Epithelial cell of prostate (primary cell): ENCODE data around the gene MGLL.
A peak's percentile ranks its signal among the peaks of the same experiment; 100 is the strongest.

Experiments
- DNase-seq: peaks from one replicate; pipeline ENCODE4 v3.0.0-alpha.2; 2011; ENCODE audit warnings: low read depth, low spot score
- H3K27ac ChIP-seq: fragments of 450-650 bp; 2 replicates; pipeline ENCODE4 v1.5.1; 2017; ENCODE audit warnings: mild to moderate bottlenecking

The MGLL gene

GRCh38 chr3:127746400-127747057 is 75.8 kb downstream of the MGLL start:
- peak overlapping the region; percentile 90 for H3K27ac ChIP-seq
- DNase-seq: no peak

GRCh38 chr3:127745656-127746399 is 76.5 kb downstream of the MGLL start:
- H3K27ac ChIP-seq: peak overlapping the region; percentile 90
- no peak for DNase-seq

GRCh38 chr3:127744875-127745274 is 77.4 kb downstream of the MGLL start:
- DNase-seq: no peak
- no peak overlapping the region for H3K27ac ChIP-seq

DNA sequence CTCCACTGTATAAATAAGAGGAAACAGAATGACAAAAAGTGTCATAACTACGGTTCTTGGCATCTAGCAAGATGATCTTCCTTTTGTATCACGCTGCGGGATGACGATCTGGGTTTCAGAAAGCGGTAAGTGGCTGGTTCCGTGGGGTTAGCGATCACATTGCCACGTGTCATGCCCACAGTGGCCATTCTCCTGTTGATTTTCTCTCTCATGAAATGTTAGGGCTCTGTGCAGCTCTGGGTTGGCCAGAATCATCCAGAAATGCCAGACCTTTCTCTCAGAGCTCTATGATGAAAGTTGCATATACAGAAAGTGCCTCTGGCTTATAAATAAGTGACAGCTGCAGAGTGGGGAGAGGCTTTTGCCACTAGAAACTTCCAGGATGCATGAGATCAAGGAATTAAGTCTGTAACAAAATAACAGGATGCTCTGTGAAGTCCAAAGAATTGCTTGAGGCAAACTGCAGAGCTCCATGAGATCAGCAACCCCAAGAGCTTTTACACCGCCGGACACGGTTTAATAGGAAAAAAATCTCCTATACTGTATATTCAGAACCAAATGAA is 78.0 kb downstream of the MGLL start:
- no peak for DNase-seq
- H3K27ac ChIP-seq: no peak overlapping the region

GRCh38 chr3:127743351-127744252 is 78.7 kb downstream of the MGLL start:
- no peak overlapping the region for H3K27ac ChIP-seq
- no peak for DNase-seq

- DNase-seq: no peak
- no peak overlapping the region for H3K27ac ChIP-seq
Observed at GRCh38 chr3:127742580-127742979, 79.7 kb downstream of the MGLL start.

GRCh38 chr3:127741690-127742089 is 80.6 kb downstream of the MGLL start:
- no peak for DNase-seq
- peak overlapping the region; percentile 7 for H3K27ac ChIP-seq

- DNase-seq: no peak
- no peak overlapping the region for H3K27ac ChIP-seq
Observed at GRCh38 chr3:127741246-127741645, 81.1 kb downstream of the MGLL start.

DNA sequence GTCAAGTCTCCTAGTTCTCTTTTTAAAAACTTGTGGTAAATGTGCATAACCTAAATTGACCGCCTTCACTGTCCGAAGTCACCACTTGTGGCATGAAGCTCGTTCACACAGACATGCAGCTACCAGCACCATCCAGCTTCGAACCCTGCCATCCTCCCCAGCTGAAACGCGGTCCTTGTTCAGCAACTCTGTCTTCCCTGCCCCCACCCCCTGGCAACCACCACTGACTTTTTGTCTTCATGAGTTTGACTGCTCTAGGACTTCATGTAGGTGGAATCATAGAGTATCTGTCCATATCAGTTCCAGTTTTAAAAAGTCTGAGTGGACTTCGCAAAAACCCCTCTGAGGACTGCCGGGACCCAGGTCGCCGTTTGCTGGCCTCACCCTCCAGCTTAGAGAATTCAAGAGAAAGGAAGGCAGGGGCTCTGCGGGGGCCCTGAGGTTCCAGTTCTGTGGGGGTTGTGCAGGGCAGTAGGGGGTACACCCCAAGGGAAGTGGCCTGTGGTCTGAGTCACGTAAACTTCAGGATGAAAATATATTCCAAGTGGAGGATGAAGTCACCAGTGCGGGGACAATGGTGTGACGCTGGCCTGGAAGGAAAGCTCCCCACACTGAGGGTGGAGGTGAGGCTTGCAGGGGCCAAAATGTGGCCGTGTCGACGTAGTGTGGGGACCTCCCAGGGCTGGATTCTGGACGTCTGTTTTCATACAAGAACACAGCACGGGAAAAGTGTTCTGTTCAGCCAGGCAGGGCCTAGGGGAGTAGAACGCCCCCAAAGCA is 82.0 kb downstream of the MGLL start:
- no peak for DNase-seq
- no peak overlapping the region for H3K27ac ChIP-seq

GRCh38 chr3:127739347-127740135 is 82.8 kb downstream of the MGLL start:
- H3K27ac ChIP-seq: no peak overlapping the region

GRCh38 chr3:127738192-127738840 is 84.0 kb downstream of the MGLL start:
- peak overlapping the region; percentile 43 for H3K27ac ChIP-seq

More at GRCh38 chr3:127739347-127740135, 82.8 kb downstream of the MGLL start:
- DNase-seq: no peak

GRCh38 chr3:127736801-127737539 is 85.3 kb downstream of the MGLL start:
- DNase-seq: no peak
- H3K27ac ChIP-seq: no peak overlapping the region

More at GRCh38 chr3:127738192-127738840, 84.0 kb downstream of the MGLL start:
- DNase-seq: no peak

DNA sequence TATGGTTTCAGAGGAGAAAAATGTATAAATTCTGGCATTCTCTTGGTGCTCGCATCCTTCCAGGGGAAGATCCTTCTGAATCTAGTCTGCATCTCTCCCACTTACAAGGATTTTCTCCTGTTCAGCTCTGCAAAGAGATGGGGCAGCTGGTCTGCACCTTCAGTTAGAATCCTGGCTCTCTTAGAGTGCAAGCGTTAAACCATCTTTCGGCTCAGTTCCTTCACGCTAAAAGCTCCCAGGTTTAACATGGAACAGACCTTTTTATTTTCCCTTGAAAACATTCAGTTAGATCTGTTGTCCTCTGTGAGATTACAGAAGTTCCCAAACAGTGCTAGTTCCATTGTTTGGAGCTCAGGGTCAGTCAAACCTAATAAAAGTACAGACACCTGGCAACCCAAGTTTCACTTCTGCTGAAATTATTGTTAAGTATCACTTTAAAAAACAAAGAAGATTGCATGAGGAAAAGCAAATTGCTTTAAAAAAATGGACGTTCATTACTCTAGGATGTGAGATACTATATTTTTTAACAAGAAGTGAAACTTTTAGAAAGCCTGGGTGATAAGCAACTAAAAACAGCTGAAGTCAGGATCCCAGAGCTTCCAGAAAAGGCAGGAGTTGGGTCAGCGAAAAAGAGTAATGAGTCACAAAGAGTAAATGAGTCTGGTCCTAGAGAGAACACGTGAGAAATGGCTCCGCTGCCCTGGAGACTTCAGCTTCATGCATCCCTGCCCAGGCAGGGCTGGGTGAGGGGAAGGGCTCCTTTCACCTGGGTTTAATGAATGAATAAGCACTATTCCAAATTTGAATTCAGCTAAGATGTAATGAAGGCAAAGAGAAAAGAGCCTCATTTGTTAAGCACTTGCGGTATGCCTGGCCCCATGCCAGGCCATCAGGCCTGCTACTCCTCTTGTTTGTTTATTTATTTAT is 86.3 kb downstream of the MGLL start:
- peak overlapping the region; percentile 80 for H3K27ac ChIP-seq

DNA sequence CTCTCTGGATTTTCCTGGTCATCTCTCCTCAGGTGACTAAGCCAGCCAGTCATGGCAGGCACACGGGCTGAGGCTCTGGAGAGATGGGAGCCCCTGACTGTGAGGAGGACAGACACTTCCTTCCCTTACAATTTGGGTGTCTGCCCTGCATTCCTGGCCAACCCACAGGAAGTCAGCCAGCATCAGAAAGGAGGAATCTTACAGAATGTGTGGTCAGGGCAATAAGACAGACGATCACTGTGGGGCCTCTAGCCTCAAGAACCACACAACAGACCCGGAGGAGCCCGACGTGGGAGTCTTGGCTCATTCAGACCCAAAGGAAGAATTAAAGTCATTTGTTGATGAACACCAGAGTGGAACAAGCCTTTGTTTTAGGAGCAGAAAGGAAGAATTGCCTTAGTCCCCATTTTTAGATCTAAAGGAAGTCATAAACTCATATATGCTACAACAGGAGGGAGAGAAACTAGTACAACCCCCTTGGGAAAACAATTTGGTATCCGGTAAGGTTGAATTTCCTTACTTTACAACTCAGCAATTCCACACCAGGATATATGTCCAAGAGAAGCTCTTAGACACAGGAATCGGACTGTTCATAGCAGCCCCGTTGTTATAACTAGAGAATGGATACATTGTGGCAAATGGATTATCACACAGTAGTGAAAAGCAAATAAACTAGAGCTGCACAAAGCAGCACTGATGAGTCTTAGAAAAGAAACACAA is 87.4 kb downstream of the MGLL start:
- peak overlapping the region; percentile 80 for H3K27ac ChIP-seq
- DNase-seq: no peak

More for the DNA sequence above, 86.3 kb downstream of the MGLL start:
- no peak for DNase-seq

DNA sequence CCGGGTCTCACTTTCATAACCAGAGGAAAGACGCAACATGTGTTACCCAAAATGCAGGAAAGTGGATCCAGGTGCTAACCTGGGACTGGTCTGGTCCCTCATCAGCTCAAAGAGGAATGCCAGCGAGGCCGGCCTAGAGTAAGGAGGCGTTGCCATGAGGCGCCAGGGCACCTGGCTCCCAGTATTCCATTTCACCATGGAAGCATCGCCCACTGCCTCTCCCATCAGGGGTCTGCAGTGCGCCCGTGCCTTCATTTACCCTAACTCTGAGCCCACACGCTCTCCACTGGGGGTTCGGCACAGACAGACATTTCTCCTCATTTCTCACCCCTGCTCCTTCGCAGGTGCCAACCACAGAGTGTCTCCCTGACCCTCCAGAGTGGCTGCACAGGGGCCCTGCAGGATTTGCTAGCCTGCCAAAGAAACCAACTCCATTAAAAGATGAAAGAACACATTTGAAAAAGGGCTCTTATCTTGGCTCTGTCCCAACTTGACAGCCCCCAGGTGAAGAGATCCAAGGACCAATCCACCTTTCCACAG is 88.1 kb downstream of the MGLL start:
- peak overlapping the region; percentile 80 for H3K27ac ChIP-seq
- no peak for DNase-seq

- no peak for DNase-seq
- H3K27ac ChIP-seq: peak overlapping the region; percentile 80
Observed at GRCh38 chr3:127733781-127734180, 88.5 kb downstream of the MGLL start.
